Keratinocyte (primary cell): ENCODE data around the gene SAMM50. TPM values are rescaled to one million over a fixed set of nuclear protein-coding genes. Genes with fewer than 3 reads are reported as not detected.

Source experiments
- DNase-seq: peaks from one replicate; pipeline ENCODE4 v3.0.0-alpha.2; 2011; ENCODE audit warnings: low read depth, missing footprints, low spot score
- FAIRE-seq: peaks from 2 replicates; lab custom pipeline; 2011; peaks lifted over from hg19 to GRCh38; lab: Jason Lieb, UNC
- H2AFZ ChIP-seq: 2 replicates; pipeline ENCODE4 v1.6.0; 2012; ENCODE audit warnings: low read length, control low read depth, inconsistent platforms; ENCODE audit not compliant: control insufficient read depth
- H3K27ac ChIP-seq: 2 replicates; pipeline ENCODE4 v1.5.1; 2011; ENCODE audit warnings: low read length; ENCODE audit not compliant: control insufficient read depth, insufficient read depth
- H3K27me3 ChIP-seq: 3 replicates; pipeline ENCODE4 v1.6.0; 2011; ENCODE audit warnings: low read length; ENCODE audit not compliant: control insufficient read depth, insufficient read depth; ENCODE audit errors: extremely low read depth
- H3K36me3 ChIP-seq, 2 experiments: 2 replicates in 1 of 2; 3 replicates in 1 of 2; pipeline ENCODE4 v1.5.1; 2011; ENCODE audit warnings: low read length in 2 of 2, mild to moderate bottlenecking in 1 of 2; ENCODE audit not compliant: control insufficient read depth in 2 of 2, insufficient read depth in 2 of 2; ENCODE audit errors: extremely low read depth in 1 of 2
- H3K4me1 ChIP-seq: 3 replicates; pipeline ENCODE4 v1.5.1; 2011; ENCODE audit warnings: low read length; ENCODE audit not compliant: control insufficient read depth, insufficient read depth; ENCODE audit errors: extremely low read depth
- H3K4me2 ChIP-seq: 3 replicates; pipeline ENCODE4 v1.6.0; 2011; ENCODE audit warnings: low read depth, low read length; ENCODE audit not compliant: control insufficient read depth, insufficient read depth; ENCODE audit errors: extremely low read depth
- H3K4me3 ChIP-seq, 3 experiments: fragments of 200-600 bp in 1 of 3; sonication (generic) in 1 of 3; 2 replicates in 2 of 3; 3 replicates in 1 of 3; pipeline ENCODE4 v1.5.1; 2011 to 2016; ENCODE audit warnings: low read length in 3 of 3, mild to moderate bottlenecking in 3 of 3, control low read depth in 2 of 3, inconsistent platforms in 1 of 3, low read depth in 1 of 3, mixed read lengths in 1 of 3, mixed run types in 1 of 3, moderate library complexity in 1 of 3; ENCODE audit not compliant: control insufficient read depth in 2 of 3, insufficient read depth in 2 of 3; ENCODE audit errors: extremely low read depth in 1 of 3
- H3K79me2 ChIP-seq: 2 replicates; pipeline ENCODE4 v1.6.0; 2012; ENCODE audit warnings: low read length; ENCODE audit not compliant: control insufficient read depth, insufficient read depth
- H3K9ac ChIP-seq: 3 replicates; pipeline ENCODE4 v1.6.0; 2011; ENCODE audit warnings: low read length; ENCODE audit not compliant: control insufficient read depth, insufficient read depth; ENCODE audit errors: extremely low read depth
- H3K9me1 ChIP-seq: 3 replicates; pipeline ENCODE4 v1.6.0; 2011; ENCODE audit warnings: low read length; ENCODE audit not compliant: control insufficient read depth, insufficient read depth; ENCODE audit errors: extremely low read depth
- H3K9me3 ChIP-seq: 2 replicates; pipeline ENCODE4 v1.5.1; 2012; ENCODE audit warnings: low read depth, low read length; ENCODE audit not compliant: control insufficient read depth
- H4K20me1 ChIP-seq: 3 replicates; pipeline ENCODE4 v1.6.0; 2011; ENCODE audit warnings: low read length; ENCODE audit not compliant: control insufficient read depth, insufficient read depth; ENCODE audit errors: extremely low read depth
- EZH2 ChIP-seq: IDR thresholded peaks from one replicate; pipeline ENCODE4 v1.6.1; 2012; ENCODE audit warnings: inconsistent platforms, mild to moderate bottlenecking, low read length, moderate library complexity
- dilution Hi-C: fragments of 300-500 bp; cut with MboI; formaldehyde crosslinking; loops from one replicate; pipeline ENCODE4 v1.7.0; 2020; ENCODE audit warnings: low sequenced_read_pairs; ENCODE audit not compliant: extremely low pct_ligation_motif_present
- polyA plus RNA-seq, 5 experiments: library from polyadenylated mRNA; depleted of rRNA in 3 of 5; stranded (reverse) in 3 of 5; stranded (forward) in 1 of 5; unstranded in 1 of 5; fragments of >200 nt; gene quantifications; 1 replicate in 1 of 5; 2 replicates in 3 of 5; 3 replicates in 1 of 5; pipeline versions ENCODE4 v1.2.1 to v1.2.3, GENCODE V29; 2011 to 2012; ENCODE audit warnings: missing spikeins in 2 of 5, low read depth in 1 of 5, low replicate concordance in 1 of 5
- TF ChIP-seq, protein P1 (sequence below), 3 experiments: IDR thresholded peaks in 1 of 3; conservative IDR thresholded peaks in 1 of 3; optimal IDR thresholded peaks in 1 of 3; 2 replicates in 2 of 3; 3 replicates in 1 of 3; pipeline versions ENCODE3 to v1.5.1; 2011; ENCODE audit warnings: low read length in 3 of 3, mild to moderate bottlenecking in 3 of 3, moderate library complexity in 2 of 3, control low read depth in 1 of 3, inconsistent platforms in 1 of 3; ENCODE audit not compliant: insufficient read depth in 2 of 3; ENCODE audit errors: extremely low read depth in 1 of 3

The SAMM50 gene
- polyA plus RNA-seq, 1 donor (not counting 4 experiments of a cell fraction or from before 2014, with no cell fraction given): 54.6 TPM

DNA sequence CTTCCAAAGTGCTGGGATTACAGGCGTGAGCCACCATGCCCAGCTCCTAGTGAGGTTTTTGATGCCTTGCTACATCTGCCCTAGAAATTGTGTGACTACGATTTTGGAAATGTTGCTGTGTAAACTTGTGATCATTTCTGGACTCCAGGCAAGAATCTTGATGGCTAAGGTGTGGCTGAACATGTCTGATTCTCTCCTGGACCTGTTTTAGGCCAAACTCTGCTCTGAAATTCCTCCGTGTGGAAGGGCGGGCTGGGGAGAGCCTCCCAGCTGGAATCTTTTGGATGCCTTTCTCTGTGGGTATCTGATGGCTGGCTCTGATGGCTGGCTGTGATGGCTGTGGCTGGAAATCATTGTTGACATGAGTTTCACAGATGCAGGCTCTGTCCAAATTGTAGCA, 23.5 kb upstream of the SAMM50 start:
- no peak overlapping the region for H3K4me3 ChIP-seq
- no peak overlapping the region for H2AFZ ChIP-seq
- no peaks in the 10 kb centered on the region for H3K9me3 ChIP-seq
- dilution Hi-C loops: no loop called here
- FAIRE-seq (peak; percentile 36), DNase-seq (no peak)
- no peaks in the 10 kb centered on the region for H3K27me3 ChIP-seq
- TF ChIP-seq EZH2: no peak
- TF ChIP-seq, protein P1, sequence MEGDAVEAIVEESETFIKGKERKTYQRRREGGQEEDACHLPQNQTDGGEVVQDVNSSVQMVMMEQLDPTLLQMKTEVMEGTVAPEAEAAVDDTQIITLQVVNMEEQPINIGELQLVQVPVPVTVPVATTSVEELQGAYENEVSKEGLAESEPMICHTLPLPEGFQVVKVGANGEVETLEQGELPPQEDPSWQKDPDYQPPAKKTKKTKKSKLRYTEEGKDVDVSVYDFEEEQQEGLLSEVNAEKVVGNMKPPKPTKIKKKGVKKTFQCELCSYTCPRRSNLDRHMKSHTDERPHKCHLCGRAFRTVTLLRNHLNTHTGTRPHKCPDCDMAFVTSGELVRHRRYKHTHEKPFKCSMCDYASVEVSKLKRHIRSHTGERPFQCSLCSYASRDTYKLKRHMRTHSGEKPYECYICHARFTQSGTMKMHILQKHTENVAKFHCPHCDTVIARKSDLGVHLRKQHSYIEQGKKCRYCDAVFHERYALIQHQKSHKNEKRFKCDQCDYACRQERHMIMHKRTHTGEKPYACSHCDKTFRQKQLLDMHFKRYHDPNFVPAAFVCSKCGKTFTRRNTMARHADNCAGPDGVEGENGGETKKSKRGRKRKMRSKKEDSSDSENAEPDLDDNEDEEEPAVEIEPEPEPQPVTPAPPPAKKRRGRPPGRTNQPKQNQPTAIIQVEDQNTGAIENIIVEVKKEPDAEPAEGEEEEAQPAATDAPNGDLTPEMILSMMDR (optimal IDR thresholded peaks at IDR 0.05 in 1 of 3, IDR thresholded peaks at IDR 0.05 in 1 of 3, conservative IDR thresholded peaks at IDR 0.05 in 1 of 3; ENCODE audit: extremely low read depth in 1 of 3, insufficient read depth in 2 of 3, low read length in 3 of 3): no peak
- no peak overlapping the region for H3K27ac ChIP-seq
- H4K20me1 ChIP-seq: no peaks in the 10 kb centered on the region
- peaks cover 5% of the 10 kb centered on the region for H3K9me1 ChIP-seq
- no peak overlapping the region for H3K4me2 ChIP-seq
- no peak overlapping the region for H3K9ac ChIP-seq
- H3K4me1 ChIP-seq: peaks cover 2% of the 10 kb centered on the region
- H3K36me3 ChIP-seq: peaks cover 32 to 41% of the 10 kb centered on the region in 2 experiments
- H3K79me2 ChIP-seq: peaks cover 3% of the 10 kb centered on the region

DNA sequence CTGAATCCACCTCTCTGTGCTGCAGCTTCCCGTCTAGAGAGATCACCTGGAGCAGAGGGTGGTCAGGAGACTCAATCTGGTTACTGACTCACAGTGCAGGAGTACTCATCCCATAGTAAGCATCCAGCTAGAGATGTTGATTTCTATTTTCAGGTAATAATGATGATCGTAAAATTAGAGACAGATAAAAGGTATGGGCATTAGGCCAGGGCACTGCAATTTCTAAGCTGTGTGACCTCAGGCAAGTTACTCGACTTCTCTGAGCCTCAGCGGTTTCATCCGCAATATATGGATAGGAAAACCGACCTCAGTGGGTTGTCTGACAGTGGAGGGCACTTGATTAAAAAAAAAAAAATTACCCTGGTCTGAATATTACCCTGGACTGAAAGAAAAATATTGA, 13.8 kb upstream of the SAMM50 start:
- H3K9me1 ChIP-seq: peaks cover 3% of the 10 kb centered on the region
- H3K9ac ChIP-seq: no peak overlapping the region
- H4K20me1 ChIP-seq: peaks cover 3% of the 10 kb centered on the region
- H3K27ac ChIP-seq: no peak overlapping the region
- H3K36me3 ChIP-seq: peaks cover 24 to 45% of the 10 kb centered on the region in 2 experiments
- H2AFZ ChIP-seq: no peak overlapping the region
- H3K4me1 ChIP-seq: peaks cover 18% of the 10 kb centered on the region
- dilution Hi-C loops: no loop called here
- DNase-seq: no peak
- H3K4me3 ChIP-seq: no peak overlapping the region
- H3K9me3 ChIP-seq: no peaks in the 10 kb centered on the region
- H3K79me2 ChIP-seq: no peaks in the 10 kb centered on the region
- TF ChIP-seq, protein P1 (optimal IDR thresholded peaks at IDR 0.05 in 1 of 3, IDR thresholded peaks at IDR 0.05 in 1 of 3, conservative IDR thresholded peaks at IDR 0.05 in 1 of 3; ENCODE audit: extremely low read depth in 1 of 3, insufficient read depth in 2 of 3, low read length in 3 of 3): no peak
- TF ChIP-seq EZH2: no peak
- H3K4me2 ChIP-seq: no peak overlapping the region
- FAIRE-seq: peak; percentile 26
- H3K27me3 ChIP-seq: no peaks in the 10 kb centered on the region
